Measurements from ENCODE around the gene CLTC.

GRCh38 chr17:59722623-59723022, 102.9 kb downstream of the CLTC start:
- no peak for TF ChIP-seq PBX3 (IDR thresholded peaks at IDR 0.05)
- TF ChIP-seq, protein P1, sequence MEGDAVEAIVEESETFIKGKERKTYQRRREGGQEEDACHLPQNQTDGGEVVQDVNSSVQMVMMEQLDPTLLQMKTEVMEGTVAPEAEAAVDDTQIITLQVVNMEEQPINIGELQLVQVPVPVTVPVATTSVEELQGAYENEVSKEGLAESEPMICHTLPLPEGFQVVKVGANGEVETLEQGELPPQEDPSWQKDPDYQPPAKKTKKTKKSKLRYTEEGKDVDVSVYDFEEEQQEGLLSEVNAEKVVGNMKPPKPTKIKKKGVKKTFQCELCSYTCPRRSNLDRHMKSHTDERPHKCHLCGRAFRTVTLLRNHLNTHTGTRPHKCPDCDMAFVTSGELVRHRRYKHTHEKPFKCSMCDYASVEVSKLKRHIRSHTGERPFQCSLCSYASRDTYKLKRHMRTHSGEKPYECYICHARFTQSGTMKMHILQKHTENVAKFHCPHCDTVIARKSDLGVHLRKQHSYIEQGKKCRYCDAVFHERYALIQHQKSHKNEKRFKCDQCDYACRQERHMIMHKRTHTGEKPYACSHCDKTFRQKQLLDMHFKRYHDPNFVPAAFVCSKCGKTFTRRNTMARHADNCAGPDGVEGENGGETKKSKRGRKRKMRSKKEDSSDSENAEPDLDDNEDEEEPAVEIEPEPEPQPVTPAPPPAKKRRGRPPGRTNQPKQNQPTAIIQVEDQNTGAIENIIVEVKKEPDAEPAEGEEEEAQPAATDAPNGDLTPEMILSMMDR (IDR thresholded peaks at IDR 0.05), result no peak

Measured in SK-N-SH (cell line).